GF-D8 (cell line): Measurements from ENCODE around the gene OR7A10.

Experiments used
- DNase-seq: peaks from one replicate; lab custom pipeline; 2025; lab: John Stamatoyannopoulos, UW

Gene OR7A10

DNA sequence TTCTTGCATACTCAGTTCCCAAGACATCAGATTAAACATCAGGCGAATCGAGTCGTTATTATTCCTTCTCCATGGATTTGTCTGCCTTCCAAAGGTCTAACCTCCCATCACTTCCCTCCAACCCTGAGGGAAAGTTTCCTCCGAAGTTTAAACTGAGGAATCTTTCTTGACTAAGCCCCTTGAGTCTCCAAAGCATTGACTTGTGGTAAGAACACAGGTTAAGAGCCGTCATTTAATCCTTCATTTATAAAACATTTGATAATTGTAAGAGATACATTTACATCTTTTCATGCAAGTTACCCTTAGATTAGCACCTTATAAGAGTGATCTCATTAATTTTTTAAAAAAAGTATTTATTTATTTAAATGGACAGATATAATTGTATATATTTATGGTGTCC is at the start of gene OR7A10:
Gene OR7A10, minus strand, starts transcription at position 101 of the 400 bp plus-strand sequence. CDS start 7,045 bp downstream, outside the sequence.
- no peak for DNase-seq

DNA sequence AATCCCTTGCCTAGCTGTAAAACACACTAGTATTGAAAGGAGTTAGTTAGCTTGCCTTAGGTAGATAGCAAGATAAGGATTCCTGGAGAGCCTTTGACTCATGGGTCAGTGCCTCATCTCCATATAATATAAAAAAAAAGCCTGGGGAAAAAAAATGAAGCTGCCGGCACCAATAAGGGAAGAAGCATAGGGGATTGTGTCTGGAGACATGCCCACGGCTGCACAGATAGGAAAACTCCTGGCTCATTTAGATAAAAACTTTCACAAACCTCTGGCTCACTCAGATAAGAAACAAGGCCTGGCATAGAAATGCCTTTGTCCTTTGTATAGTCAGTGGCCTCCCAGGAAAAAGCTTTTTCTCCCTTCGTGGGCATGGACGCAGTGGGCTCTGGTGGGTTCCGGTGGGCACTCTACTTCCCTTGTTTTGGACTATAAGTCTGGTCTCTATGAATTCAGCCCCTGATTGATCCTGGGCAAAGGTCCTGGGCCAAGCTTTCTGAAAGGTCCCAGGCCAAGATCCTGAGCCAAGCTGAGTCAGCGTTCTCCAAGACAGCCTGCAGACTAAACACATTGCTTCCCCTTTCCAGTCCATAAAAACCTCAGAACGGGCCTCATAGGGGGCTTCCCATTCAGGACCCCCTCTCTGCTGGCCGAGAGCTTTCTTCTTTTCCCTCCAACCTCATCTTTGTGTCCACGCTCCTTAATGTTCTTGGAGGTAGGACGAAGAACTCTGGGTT is 42.1 kb upstream of the OR7A10 start:
- no peak for DNase-seq

DNA sequence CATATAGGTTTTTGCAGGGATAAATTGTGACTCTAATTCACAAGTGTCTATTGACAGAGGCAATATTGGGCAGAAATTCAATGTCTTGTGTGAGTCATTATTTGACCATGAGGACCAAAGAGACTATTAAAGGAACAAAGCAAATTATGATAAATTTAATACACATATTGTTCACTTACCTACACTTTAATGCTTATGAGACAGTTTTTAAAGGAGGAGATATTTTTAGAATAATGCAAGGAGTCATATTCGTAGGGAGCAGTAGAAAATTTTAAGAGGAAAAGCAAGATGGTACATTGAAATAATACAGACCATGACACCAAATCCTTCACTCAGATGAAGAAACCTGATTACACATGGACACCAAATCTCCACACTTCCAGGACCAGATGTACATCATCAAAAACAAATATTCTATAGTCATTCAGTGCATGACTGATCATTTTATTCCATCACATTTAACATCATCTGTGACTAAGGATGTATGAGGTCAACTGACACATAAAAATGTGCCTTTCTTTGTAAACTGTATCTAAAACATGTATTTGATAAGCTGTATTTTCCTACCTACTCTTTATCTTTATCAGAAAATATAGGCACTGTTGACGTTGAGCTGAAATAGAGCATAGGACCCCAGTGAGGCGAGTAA is 41.4 kb upstream of the OR7A10 start:
- DNase-seq, result no peak

DNA sequence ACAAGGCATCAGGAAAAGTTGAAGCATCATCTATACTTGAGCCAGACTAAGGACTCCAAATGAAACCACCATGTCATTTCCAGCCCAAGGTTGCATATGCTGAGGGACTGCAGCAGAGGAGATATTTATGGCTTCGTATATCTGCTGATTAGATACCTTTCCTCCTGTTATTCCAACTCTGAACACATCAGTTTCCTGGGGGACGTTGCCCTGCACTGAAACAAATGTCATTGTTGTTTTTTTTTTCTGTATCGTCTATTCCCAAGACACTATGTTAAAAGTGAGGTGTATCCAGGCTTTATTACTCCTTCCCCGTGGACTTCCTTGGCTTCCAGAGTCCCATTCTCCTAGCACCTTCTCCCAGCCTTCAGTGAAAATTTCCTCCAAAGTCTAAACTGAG is 37.3 kb upstream of the OR7A10 start, which contains the start of gene OR7A17:
Gene OR7A17, minus strand, starts transcription at position 101 of the 400 bp plus-strand sequence. CDS start 4,777 bp downstream, outside the sequence.
- DNase-seq, result no peak

DNA sequence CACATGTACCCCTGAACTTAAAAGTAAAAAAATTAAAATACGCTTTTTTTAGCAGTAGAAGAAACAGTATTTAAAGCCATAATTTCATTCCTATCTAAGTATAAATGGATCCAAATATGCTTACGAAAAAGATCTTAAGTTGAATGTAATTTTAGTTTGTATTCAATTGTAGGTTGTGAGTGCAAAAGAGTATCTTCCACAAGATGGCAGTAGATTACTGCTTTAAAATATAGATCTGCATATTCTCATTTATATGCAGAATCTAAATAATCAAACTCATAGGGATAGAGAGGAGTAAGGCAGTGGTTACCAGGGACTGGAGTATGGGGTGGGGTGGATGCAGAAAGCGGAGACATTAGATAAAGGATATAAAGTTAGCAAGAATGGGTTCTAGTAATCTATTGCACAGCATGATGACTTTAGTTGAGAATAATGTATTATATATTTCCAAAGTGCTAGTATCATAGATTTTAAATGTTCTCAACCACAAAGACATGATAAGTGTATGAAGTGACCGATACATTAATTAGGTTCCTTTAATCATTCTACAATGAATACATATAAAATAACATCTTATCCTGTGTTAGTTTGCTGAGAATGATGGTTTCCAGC is 23.0 kb upstream of the OR7A10 start:
- DNase-seq, result no peak

DNA sequence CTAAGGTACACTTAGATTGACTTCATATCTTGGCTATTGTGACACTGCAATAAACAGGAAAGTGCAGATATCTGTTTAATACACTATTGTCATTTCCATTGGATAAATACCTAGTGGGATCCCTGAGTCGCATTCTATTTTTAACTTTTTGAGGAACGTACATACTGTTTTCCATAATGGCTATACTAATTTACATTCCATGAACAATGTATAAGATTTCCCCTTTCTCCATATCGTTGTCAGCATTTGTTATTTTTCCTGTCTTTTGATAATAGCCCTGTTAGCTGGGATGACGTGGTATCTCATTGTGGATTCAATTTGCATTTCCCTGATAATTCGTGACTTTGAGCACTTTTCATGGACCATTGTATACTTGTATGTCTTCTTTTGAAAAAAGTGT is 19.8 kb upstream of the OR7A10 start:
- no peak for DNase-seq

DNA sequence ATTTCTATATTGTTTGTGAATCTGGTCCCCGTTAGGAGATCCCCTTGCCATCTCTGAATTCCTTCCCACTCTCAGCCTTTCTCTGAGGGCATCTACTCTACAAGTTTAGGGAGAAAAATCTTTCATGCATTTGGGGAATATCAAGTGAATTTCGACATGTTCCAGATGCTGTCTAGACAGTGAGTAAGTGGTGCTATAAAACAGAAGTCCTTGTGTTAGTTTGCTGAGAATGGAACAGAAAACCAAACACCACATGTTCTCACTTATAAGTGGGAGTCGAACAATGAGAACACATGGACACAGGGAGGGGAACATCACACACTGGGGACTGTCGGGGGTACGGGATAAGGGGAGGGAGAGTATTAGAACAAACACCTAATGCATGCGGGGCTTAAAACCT is 5.1 kb downstream of the OR7A10 start:
- DNase-seq, result no peak

DNA sequence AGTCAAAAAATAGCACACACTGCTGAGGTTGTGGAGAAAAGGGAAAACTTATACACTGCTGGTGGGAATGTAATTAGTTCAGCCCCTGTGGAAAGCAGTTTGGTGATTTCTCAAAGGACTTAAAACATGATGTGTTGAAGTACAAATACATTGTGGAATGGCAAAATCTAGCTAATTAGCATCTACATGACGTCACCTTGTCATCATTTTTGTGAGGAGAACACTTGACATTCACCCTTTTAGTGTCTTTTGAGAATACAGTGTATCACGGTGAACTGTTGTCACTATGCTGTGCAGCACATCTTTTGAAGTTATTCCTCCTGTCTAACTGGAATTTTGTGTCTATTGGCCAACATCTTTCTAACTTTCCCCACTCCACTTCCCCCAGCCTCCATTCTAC is 5.6 kb downstream of the OR7A10 start:
- no peak for DNase-seq

DNA sequence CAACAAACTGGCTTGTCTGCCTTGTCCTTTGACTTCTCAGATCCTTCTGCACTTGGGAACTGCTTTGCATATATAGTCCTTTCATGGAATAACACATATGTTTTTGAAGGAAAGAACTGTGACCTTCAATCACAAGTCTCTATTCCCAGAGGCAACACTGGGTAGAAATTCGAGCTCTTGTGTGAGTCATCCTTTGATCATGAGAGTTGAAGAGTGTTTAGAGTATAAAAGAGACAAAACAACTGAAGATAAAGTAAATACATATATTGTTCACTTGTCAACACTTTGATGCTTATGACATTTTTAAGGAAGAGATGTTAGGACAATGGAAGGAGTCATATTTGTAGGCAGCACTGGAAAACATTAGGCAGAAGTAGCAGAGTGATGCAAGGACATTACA is 8.5 kb downstream of the OR7A10 start:
- DNase-seq, result no peak

DNA sequence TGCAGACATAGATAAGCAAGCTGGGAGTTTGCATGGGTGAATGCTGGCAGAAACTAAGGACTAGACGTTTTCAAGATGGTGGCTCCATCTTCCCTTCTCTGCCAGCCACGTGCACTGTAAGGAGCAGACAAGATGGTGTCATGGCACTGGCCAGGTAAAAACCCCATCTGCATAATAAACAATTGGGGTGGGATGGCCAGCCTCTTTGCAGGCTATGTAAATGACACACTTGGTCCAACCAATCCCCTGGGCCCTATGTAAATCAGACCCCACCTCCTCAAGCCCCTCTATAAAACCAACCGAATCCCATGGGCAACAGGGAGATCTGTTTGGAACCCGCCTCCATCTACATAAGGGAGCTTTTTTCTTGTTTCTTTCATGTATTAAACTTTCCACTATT is 11.3 kb downstream of the OR7A10 start:
- DNase-seq, result no peak

DNA sequence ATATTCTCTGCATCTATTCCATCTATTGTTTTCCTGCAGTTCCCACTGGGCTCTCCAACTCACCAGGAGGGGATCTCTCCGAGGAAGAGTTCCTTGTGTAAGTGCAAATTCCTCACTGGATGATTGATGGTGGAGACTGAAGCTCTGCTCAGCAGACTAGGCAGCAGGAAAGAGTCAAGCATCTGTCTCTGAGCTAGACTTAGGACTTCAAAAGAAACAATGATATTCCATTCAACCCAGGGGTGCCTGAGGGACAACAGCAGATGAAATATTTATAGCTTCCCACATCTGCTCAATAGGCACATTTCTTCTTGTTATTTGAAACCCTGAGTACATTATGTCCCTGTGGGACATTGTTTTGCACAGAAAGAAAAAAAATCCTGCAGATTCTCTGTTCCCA is 13.7 kb downstream of the OR7A10 start, which contains the start of the genes OR7A5 and OR7C1:
Gene OR7A5, minus strand, starts transcription at position 175 of the 400 bp plus-strand sequence. CDS start 6,944 bp downstream, outside the sequence.
Gene OR7C1, minus strand, starts transcription at position 175 of the 400 bp plus-strand sequence. CDS start 35,049 bp downstream, outside the sequence.
- DNase-seq, result no peak

DNA sequence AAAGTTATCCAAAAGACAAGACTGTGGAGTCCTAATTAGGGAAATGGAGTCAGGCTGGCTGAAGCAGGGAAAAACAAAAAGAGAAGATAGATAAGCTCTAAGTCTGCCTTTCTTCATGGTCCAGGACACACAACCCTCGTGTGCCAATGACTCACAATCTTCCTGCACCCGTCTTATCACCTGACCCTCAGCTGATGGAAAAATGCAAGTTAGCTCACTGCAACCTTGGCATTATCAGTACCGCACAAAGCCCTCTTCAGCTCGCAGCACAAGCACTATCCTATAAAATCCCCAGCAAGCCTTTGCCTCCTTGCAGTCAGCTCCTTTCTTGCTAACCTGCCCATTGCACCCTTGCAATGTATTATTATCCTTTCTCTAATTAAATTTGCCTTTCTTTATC is 18.0 kb downstream of the OR7A10 start:
- no peak for DNase-seq

DNA sequence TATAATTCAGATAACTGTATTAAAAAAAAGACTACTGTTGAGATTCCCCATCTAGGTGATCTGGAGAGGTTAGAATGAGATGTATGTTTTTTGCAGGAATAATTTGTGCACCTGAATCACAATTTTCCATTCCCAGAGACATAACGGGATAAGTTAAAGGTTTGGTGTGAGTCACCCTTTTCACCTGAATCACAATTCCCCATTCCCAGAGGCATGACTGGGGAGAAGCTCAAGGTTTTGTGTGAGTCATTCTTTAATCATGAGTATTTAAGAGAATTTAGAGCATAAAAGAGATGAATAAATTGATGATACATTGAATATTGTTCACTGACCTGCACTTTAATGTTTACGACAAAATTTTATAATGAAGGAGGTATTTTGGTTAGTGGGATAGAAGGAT is 22.7 kb downstream of the OR7A10 start:
- no peak for DNase-seq

DNA sequence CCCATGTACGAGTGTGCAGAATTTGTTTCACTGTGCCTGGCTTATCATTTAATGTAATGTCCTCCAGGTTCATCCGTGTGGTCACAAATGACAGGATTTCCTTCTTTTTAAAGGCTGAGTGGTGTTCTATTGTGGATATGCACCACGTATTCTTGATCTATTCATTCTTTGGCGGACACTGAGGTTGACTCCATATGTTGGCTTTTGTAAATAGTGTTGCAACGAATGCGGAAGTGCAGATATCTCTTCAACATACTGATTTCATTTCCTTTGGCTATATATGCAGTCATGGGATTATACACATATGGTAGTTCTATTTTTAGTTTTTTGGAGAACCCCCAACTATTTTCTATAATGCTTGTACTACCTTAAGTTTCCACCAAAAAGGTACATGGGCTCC is 26.8 kb downstream of the OR7A10 start:
- peak; percentile 8 for DNase-seq

DNA sequence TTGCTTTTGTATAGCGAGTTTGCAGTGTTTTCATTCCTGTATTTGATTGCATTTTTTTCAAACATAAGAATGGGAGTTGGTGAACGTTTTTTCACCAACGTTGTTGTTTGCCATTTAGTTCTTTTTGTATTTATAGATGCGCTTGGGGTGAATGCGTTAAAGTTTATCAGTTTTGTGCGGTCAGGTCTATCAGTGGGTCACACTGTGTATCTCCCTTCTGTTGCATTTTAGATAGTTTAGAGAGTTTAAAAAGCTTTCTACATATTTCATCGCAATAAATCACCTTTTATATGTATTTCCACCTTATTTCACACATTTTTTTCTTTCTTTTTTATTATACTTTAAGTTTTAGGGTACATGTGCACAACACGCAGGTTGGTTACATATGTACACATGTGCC is 30.1 kb downstream of the OR7A10 start:
- DNase-seq, result no peak

DNA sequence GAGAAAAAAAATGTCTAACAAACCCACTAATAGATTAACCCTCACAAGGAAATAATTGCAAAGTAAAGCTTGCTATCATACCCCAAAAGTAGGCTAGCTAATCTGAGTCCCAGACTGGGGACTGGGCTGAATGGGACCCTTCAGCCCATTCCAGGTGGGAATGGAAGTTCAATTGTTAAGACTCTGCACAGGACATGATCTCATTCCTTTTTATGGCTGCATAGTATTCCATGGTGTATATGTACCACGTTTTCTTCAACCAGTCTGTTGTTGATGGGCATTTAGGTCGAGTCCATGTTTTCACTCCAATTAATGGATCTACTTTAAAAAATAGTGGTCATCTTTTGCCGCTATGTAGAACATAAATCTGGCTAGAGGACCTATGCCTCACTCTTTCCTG is 31.7 kb downstream of the OR7A10 start:
- no peak for DNase-seq

DNA sequence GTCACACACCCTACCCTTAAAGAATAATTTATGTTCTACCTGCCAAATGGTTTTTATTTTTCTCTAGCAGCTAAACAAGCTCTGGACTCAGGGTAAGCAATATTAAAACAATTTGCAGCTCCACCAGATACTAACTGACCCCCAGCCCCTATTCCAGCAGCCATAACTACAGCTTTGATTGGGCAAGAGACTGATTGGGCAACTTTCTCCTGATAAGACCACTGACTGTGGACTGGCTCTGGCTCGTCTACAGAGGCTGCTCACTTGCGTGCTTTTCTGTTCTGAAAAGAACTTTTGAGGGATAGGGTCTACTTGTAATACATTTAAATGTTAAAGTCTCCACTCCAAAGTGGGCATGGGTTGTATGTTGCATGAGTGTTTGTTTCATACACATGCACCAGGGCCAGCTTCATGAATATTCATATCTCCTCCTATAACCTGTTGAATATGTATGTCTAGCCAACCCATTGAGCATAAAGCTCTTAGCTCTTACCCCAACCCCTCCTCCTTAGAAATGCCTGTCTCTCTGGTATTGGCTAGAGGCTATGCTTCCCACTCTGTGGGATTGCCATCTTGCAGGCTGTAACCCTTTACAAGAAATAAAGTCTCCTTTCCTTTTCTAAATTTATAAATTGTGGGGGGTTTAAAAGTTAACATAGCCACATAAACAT is 33.6 kb downstream of the OR7A10 start:
- DNase-seq, result no peak

DNA sequence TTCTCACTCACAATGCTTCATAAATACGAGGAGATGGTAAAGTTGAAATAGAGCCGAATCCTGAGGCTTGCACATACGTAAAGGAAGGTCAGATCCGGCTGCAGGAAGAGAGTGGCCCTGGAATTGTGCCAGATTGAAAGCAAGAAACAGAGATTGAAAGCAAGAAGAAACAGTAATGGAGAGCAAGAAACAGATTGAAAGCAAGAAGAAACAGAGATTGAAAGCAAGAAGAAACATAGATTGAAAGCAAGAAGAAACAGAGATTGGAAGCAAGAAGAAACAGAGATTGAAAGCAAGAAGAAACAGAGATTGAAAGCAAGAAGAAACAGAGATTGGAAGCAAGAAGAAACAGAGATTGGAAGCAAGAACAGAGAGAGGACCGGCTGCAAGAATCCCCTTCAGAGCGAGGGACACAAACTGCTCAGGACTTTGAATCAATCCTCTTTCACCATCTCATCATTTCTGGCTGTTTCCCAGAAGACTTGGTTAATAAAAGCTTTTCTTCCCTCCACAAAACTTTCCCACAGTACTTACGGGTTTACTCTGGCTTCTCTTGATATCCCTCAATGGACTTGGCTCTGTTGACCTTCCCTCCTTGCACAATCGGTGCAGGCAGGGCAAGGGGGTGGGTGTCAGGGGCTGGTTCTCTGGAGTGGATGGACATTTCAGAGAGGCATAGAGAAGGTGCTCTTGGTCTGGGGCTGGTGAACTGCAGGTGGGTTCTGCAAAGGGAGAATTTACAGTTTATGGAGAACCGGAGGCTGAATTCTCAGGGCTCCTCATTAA is 39.3 kb downstream of the OR7A10 start:
- DNase-seq, result no peak

DNA sequence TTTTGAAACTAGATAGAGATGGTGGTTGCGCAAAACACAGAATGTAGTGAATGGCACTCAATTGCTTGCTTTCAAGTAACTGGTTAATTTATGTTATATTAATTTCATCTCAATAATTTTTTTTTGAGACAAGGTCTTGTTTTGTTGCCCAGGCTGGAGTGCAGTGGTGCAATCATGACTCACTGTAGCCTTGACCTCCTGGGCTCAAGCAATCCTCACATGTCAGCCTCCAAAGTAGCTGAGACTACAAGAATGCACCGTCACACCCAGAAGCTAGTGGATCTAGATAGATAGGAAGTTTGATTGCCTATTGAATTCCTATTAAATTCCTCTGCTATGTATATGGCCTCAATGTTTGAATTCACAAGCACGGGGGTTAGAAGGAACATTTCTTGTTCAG is 44.0 kb downstream of the OR7A10 start:
- DNase-seq, result no peak

DNA sequence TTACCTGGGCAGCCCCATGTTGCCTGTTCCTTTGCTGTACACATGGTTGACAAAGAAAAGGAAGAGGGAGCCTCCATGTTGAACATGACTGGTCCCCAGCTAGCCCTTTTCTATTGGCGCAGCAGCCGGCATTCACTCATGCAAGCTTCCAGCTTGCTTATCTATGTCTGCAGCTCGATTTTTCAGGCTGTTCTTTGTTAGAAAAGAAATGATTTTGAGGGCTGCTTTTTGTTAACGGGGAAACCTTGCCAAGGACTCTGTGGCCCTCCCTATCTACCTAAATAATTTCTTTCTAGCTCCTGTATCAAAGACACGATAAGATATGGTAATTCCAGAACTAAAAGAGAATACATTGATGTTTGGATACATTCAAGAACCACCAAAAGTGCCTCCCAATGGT is 50.0 kb downstream of the OR7A10 start:
- no peak for DNase-seq

DNA sequence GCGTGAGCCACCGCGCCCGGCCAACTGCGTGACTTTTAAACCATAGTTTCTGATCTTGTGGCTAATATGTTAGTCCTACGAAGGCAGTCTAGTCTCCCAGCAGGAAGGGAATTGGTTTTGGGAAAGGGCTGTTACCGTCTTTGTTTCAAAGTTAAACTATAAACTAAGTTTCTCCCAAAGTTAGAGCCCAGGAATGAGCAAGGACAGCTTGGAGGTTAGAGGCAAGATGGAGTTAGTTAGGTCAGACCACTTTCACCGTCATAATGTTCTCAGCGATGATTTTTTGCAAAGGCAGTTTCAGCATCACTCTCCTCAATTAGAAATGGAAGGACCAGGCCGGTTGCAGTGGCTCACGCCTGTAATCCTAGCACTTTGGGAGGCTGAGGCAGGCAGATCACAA is 52.7 kb downstream of the OR7A10 start:
- DNase-seq, result no peak
